GM19455 (cell line): ENCODE measurements around the gene SOX4.

Source experiments
- ATAC-seq: cut with Tn5 transposase; IDR thresholded peaks from one replicate; pipeline ENCODE4 v1.9.1; 2021; ENCODE audit not compliant: unreplicated experiment

The SOX4 gene

GRCh38 chr6:21593927-21594415 is 420 bp downstream of the SOX4 start:
- peak; percentile 24 for ATAC-seq

DNA sequence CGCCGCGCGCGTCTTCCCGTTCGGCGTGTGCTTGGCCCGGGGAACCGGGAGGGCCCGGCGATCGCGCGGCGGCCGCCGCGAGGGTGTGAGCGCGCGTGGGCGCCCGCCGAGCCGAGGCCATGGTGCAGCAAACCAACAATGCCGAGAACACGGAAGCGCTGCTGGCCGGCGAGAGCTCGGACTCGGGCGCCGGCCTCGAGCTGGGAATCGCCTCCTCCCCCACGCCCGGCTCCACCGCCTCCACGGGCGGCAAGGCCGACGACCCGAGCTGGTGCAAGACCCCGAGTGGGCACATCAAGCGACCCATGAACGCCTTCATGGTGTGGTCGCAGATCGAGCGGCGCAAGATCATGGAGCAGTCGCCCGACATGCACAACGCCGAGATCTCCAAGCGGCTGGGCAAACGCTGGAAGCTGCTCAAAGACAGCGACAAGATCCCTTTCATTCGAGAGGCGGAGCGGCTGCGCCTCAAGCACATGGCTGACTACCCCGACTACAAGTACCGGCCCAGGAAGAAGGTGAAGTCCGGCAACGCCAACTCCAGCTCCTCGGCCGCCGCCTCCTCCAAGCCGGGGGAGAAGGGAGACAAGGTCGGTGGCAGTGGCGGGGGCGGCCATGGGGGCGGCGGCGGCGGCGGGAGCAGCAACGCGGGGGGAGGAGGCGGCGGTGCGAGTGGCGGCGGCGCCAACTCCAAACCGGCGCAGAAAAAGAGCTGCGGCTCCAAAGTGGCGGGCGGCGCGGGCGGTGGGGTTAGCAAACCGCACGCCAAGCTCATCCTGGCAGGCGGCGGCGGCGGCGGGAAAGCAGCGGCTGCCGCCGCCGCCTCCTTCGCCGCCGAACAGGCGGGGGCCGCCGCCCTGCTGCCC is 1.1 kb downstream of the SOX4 start:
- ATAC-seq: peak; percentile 25

GRCh38 chr6:21595285-21596144 is 2.0 kb downstream of the SOX4 start:
- ATAC-seq: peak; percentile 21

DNA sequence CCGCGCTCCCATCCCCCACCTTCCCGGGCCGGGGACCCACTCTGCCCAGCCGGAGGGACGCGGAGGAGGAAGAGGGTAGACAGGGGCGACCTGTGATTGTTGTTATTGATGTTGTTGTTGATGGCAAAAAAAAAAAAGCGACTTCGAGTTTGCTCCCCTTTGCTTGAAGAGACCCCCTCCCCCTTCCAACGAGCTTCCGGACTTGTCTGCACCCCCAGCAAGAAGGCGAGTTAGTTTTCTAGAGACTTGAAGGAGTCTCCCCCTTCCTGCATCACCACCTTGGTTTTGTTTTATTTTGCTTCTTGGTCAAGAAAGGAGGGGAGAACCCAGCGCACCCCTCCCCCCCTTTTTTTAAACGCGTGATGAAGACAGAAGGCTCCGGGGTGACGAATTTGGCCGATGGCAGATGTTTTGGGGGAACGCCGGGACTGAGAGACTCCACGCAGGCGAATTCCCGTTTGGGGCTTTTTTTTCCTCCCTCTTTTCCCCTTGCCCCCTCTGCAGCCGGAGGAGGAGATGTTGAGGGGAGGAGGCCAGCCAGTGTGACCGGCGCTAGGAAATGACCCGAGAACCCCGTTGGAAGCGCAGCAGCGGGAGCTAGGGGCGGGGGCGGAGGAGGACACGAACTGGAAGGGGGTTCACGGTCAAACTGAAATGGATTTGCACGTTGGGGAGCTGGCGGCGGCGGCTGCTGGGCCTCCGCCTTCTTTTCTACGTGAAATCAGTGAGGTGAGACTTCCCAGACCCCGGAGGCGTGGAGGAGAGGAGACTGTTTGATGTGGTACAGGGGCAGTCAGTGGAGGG is 2.8 kb downstream of the SOX4 start:
- ATAC-seq: no peak

DNA sequence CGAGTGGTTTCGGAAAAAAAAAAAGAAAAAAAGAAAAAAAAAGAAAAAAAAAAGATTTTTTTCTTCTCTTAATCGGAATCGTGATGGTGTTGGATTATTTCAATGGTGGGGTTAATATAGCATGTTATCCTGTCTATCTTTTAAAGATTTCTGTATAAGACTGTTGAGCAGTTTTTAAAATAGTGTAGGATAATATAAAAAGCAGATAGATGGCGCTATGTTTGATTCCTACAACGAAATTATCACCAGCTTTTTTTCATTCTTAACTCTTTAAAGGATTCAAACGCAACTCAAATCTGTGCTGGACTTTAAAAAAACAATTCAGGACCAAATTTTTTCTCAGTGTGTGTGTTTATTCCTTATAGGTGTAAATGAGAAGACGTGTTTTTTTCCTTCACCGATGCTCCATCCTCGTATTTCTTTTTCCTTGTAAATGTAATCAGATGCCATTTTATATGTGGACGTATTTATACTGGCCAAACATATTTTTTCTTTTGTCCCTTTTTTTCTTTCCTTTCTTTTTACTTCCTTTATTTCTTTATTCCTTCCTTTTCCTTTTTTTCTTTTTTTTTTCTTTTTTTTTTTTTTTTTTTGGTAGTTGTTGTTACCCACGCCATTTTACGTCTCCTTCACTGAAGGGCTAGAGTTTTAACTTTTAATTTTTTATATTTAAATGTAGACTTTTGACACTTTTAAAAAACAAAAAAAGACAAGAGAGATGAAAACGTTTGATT is 3.6 kb downstream of the SOX4 start:
- no peak for ATAC-seq

- no peak for ATAC-seq
These were observed 4.5 kb downstream of the SOX4 start for GRCh38 chr6:21597801-21598673.

GRCh38 chr6:21598674-21599023 is 5.1 kb downstream of the SOX4 start:
- ATAC-seq: no peak

GRCh38 chr6:21599051-21599696 is 5.6 kb downstream of the SOX4 start:
- no peak for ATAC-seq

GRCh38 chr6:21601339-21601923 is 7.9 kb downstream of the SOX4 start:
- no peak for ATAC-seq

GRCh38 chr6:21601932-21602390 is 8.4 kb downstream of the SOX4 start:
- no peak for ATAC-seq

GRCh38 chr6:21603082-21603952 is 9.8 kb downstream of the SOX4 start:
- no peak for ATAC-seq

- no peak for ATAC-seq
These were observed 10.5 kb downstream of the SOX4 start for GRCh38 chr6:21604081-21604480.

DNA sequence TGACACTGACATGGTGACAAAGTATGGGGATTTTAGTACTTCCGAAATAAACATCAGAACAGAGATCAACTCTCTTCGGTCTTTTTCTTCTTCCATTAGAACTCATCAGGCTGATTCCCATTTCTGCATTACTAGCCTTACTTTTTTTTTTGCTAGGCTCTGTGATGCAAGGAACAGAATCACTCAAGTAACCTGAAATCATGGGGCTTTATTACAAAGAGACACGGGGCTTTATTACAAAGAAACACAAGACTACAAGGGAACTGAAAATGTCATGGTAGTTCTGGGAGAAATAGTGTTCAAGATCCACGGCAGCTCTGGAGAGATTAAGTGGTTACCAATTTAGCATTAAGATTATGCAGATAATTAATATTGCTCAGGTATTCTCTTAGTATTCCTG is 11.6 kb downstream of the SOX4 start:
- no peak for ATAC-seq

DNA sequence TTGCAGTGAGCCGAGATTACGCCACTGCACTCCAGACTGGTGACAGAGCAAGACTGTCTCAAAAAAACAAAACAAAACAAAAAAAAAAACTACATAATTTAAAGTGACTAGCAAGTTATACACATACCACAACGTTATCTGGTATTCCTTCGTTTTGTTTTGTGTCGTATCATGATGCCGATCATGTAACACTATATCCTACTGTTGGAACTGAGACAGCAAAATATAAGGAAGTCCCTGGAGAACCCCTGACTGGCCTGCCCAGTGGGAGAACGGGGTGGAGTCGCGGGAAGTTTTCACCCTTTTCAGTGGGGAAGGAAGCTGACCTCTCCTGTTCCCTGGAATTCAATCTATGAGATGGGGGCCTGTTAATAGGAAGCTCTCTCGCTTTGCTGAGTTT is 15.1 kb downstream of the SOX4 start:
- ATAC-seq: no peak

GRCh38 chr6:21609881-21610329 is 16.4 kb downstream of the SOX4 start:
- ATAC-seq: no peak

DNA sequence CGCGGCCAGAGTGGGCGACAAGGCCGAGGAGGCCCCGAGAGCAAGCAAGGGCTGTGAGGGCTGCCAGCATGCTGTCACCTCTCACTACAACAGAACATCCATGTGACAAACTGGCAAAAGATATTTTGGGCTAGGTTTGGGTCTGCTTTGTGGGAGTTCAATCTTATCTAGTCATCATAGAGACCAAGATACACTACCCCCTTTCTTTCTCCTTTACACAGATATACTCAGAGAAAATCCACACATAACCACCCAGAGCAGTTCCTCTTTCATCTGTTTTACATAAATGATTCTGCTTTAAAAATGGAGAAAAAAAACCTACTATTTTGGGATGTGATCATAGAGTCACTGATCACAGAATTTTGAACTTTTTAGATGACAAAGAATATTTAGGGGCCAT is 16.8 kb downstream of the SOX4 start:
- ATAC-seq: no peak

DNA sequence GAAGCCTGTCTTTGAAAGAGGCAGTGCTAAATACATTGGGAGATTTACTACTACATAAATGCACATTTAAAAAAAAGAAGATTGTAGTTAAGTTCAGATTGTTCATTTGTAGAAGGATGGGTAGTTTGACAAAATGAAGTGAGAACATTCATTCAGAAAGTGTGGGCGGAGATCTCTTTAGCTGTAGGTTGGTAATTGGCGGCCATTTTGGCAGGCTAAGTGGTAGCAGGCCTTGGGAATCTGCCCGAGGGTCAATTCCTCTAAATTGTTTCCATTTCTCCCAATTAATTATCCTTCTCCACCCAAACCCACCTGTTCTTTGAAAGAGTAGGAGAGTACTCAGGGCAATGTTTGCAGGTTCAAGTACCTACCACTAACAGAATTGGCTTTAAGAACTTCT is 17.9 kb downstream of the SOX4 start:
- ATAC-seq: no peak
